HG03135 (cell line): ENCODE results near the gene SELL.
A peak's percentile ranks its signal among the peaks of the same experiment; 100 is the strongest.
"Not testable (repeated sequence)": the region's sequence is repeated elsewhere in the genome, so short reads cannot be mapped to it uniquely, and the experiment has no call there.

Experiments
- ATAC-seq: cut with Tn5 transposase; IDR thresholded peaks from one replicate; pipeline ENCODE4 v1.9.1; 2021; ENCODE audit warnings: mild to moderate bottlenecking, moderate library complexity; ENCODE audit not compliant: unreplicated experiment

Gene SELL

DNA sequence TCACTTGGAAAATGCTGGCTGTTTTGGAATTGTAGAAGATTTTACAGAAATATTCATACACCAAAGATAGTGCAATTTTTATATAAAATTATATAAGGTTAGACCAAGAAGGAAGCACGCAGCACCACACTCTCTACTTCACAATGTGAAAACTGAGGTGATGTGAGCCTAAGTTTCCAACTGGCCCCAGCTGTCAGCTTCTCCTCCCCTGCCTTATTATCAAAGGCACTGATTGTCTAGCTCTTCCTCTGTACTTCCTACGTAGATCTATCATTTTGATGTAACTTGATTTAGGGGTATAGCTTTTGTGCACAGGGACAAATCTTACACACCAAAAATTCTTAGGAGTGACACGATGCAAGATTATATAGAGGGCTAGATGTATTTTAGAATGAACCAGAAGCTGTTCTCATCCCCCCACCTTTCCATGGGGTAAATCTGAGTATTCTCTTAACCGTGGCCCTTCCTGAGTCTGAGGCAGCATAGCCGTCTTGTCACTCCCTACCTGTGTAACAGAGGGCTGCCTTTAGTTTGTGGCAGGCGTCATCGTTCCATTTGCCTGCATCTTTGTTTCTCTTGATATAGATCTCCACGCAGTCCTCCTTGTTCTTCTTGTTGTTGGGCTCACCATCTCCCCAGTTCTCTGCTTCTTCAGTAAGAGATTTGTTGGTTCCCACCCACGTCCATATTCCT is 3.4 kb downstream of the SELL start:
- ATAC-seq: no peak

DNA sequence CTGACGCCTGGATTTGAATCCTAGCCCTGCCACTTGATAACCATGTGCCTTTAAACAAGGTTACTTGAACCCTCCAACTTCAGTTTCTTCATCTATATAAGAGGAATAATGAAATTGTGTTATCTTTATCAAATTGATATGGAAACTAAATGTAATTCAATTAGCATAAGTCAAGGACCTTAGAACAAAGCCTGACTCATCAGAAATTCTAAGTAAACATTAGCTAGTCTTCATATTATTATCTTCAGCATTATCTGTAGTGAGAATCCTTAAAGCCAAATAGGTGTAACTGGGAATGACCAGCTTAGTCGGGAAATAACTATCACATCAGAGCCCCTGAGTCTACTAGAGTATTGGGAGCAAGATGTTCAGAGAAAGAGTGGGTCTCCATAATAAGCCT is 6.6 kb downstream of the SELL start:
- no peak for ATAC-seq

DNA sequence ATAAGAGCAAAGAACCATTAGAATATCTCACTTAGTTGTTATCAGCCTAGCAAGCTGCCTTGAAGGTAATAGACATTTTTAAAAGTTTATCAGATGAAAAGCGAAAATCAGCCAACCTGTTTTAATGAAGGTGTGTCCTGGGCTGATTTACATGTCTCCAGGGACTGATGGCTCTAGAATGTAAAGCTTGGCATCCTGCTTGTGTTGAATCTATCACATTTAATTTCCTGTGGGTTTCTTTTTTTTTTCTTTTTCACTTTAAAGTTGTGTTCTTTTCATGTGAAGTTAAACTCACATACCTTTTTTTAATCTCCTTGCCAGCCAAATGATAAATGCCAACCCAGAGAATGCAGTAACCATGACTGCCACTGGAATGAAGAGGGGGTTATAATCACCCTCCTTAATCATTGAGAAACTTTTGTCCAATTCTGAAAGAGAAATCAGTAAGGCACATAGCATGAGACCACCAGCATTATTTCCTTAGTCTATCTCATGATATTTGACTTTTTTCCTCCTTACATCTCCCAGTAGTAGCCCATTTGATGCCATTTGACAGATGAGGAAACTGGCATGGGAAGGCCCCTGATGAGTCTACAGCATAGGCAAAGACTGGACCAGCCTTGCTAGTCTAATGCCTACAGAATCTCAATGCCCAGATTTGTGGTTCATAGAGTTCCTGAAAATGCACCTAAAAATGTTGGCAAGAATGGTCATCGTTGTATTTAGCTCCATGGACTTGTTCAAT is 10.0 kb downstream of the SELL start:
- ATAC-seq: no peak

DNA sequence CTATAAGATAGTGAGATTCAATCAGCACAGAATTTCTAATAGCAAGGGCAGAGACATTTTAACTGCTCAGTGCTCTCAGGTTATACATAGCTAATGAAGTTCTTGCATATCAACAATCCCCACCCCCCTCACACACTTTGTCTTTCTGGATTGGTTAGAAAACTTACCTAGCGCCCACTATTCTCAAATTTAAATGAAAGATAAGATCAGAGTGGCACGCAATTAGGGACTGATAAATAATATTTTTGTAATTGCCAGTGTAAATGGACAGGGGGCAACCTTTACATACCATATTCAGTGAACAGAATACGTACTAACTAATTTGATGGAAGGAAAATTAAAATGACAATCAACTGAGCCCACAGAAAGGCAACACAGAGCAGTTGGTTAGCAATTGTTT is 11.7 kb downstream of the SELL start:
- ATAC-seq: no peak

DNA sequence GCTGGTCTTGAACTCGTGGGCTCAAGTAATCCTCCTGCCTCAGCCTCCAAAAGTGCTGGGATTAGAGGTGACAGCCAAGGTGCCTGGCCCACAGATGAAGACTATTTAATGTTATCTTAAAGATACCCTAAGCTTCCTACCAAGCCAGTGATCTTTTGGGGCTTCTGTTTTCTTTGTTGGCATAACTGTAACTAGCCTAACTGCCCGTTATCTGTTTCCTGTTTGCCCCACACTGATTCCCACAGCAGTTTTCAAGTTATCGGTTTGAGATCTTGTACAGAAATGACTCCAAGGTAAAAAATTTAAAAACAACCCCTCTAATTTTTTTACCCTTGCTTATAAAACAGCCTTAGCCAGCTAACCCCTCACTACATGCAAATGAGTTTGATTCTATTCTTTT is 12.4 kb downstream of the SELL start:
- ATAC-seq: no peak

DNA sequence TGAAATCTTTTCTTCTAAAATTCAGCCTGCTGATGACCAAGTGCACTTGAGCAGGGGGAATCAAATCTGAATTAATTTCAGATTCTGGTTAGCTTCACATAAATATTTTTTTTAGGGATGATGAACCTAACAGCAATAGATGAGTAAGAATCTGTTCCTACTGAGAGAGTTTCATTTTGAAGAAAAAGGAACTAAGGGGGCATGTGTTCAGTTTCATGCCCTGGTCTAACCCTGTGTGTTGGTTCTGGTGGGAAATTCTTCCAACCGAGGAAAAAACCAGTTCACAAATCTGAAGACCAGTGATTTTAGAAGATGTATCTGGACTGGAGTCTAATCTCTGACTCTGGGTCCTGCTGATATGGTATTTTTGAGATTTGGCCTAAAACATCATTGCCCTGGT is 13.7 kb downstream of the SELL start:
- no peak for ATAC-seq

DNA sequence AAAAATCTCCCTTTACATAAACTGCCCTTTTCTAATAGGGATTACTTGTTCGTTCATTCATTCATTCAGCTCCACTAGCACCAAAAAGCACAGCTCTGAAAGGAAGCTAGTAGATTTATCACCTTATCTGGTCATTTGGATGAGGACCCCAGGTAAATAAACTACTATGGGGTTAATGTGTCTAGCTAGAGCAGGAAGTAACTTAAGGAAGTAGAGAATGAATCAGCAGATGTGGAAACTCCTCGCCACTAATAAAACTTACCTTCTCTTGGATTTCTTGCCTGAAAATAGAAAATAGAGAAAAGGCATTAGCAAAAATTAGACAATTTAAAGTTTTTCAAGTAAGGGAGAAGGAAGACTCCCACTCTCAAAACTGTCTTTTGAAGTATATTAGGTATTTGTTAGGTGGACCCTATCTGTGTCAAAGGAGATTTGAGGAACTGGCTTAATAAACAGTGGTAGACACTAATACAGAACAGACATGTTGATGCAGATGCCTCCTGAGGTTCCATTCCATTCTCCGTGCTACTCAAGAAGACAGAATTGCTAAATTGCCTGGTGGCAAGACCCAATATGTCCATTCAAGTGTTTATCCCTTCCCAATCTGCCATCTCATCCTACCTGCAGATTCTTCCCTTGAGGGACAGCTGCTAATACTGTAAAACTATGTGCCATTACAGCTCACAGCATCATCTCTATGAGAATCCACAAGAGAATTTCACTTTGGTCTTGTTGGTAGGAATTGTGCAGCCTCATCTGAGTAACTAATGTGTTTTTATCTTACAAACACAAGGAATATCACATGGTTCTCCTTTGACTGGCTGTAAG is 14.9 kb downstream of the SELL start:
- ATAC-seq: peak; percentile 27

DNA sequence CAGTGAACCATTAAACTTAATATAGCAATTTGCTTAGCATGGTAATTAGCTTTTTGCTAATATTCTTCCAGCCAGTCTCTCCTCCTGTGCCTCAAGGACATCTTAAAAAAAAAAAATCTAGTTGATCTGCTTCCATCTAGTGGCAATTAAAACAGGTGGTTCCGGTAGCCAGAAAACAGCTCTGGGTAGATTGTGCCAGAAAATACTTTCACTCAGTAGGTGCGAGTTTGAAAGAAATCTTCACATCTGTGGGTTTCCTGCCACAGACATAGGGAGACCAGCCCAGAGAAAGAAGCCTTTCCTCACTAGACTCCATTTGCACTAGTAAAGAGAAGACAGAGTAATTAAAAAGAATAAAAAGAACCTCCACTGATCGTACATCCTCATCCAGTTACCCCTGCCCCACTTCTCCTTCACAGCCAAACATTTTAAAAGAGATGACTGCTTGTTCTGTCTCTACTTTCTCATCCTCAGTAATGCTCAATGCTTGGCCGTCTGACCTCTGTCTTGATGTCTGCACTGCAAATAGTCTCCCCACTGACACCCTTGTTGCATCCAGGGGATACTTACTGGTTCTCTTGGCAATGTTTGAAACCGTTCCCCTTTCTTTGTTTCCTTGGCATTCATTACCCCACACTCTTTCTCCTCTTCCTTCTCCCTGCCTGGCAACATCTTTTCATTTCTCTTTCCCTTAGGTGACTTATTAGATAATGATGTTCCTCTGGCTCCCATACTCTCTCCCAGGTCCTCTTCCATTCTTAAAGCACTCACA is 16.9 kb downstream of the SELL start:
- ATAC-seq: no peak

DNA sequence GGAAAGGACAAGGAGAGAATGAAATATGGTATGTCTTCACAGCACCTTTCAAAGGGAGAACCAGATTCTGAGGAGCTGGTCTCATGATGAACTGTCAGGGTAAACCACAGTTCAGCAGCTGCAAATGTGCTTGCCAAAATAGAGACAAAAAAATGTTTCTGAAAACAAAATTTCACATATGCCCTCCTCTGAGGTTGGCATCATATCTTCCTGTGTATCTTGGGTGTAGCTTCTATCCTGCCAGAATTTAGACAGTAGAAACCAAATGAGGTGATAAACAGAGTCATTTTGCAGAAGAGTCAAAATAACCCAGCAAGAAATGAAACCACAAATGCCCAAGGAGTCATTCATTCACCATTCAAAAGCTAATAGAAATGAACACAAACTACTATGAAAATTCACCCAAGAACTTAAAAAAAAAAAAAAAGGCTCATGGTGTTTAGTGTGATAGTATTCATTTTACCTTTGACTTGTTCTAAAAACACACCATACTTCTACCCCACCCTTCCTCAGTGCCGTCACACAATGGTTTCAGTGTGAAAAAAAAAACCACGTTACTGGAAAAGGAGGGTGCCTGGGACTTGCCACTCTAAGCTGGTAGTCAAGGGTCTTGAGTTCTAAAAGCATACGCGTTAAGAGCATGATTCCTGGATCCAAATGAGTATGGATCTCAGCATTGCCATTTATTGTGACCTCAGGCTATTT is 18.5 kb downstream of the SELL start:
- ATAC-seq: no peak

DNA sequence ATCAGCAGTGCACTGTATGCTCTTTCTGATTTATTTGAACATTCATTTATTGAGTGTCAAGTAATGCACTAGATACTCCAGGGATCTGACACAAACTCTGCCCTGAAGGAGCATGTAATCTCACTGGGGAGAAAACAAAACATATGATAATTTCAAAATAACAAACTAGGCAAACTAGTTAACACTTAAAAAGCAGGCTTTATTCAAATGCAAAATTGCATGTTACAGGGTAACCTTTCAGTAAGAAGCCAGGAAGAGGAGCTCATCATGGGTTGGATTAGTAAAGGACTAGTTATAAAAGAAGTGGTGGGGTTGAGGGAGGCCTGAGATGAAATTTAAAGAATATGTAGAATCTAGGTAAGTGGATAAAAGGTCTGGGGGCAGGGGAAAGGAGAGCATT is 20.9 kb downstream of the SELL start:
- no peak for ATAC-seq

DNA sequence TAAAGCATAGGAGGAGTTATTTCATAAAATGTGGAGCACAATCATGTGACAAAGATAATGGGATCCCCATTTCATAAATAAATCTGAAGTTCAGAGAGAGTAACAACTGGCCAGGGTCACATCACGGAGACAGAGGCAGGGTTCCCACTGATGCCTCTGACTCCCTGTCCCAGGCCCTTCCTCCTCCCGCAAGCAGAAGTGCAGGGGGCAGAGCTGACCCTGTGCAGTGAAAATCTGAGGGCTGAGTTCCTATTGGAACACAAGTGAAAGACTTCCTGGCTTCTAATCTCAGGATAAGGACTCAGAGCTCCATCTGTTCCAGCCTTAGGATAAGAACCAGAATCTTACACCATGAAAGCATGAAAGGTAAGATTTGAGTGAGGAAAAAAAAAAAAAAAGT is 22.0 kb downstream of the SELL start:
- ATAC-seq: no peak

DNA sequence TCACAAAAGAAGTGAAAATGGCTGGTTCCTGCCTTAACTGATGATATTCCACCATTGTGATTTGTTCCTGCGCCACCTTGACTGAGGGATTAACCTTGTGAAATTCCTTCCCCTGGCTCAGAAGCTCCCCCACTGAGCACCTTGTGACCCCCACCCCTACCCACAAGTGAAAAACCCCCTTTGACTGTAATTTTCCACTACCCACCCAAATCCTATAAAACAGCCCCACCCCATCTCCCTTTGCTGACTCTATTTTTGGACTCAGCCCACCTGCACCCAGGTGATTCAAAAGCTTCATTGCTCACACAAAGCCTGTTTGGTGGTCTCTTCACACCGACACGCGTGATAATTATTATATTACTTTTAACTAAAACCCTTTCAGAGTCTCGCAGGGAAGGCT is 23.0 kb downstream of the SELL start:
- not testable (repeated sequence) for ATAC-seq

DNA sequence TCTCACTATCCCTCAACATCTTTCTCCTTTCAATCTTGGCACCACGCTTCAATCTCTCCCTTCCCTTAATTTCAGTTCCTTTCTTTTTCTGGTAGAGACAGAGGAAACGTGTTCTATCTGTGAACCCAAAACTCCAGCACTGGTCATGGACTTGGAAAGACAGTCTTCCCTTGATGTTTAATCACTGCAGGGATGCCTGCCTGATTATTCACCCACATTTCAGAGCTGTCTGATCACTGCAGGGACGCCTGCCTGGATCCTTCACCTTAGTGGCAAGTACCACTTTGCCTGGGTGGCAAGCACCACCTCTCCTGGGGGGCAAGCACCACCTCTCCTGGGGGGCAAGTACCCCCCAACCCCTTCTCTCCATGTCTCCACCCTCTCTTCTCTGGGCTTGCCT is 27.8 kb downstream of the SELL start:
- ATAC-seq: no peak

DNA sequence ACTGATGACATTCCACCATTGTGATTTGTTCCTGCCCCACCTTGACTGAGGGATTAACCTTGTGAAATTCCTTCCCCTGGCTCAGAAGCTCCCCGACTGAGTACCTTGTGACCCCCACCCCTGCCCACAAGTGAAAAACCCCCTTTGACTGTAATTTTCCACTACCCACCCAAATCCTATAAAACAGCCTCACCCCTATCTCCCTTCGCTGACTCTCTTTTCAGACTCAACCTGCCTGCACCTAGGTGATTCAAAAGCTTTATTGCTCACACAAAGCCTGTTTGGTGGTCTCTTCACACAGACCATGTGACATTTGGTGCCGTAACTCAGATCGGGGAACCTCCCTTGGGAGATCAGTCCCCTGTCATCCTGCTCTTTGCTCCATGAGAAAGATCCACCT is 28.3 kb downstream of the SELL start:
- not testable (repeated sequence) for ATAC-seq

DNA sequence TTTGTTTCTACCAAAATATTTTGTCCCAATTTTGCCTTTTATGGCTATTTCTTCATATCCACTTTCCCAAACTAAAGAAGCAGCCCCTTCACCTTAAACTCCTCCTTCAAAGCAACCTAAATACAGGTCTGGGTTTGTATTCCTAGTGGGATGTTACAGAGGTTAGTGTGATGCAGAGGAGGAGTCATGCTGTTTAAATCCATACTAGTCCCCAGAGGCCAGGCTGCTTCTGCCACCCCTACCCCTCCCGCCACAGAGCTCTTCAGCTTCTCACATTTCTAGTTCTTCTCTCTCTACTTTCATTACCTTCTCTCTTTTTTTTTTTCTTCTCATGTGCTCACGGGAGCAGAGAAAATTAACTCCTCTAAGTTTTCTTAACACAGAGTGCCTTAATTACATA is 29.3 kb downstream of the SELL start:
- no peak for ATAC-seq

DNA sequence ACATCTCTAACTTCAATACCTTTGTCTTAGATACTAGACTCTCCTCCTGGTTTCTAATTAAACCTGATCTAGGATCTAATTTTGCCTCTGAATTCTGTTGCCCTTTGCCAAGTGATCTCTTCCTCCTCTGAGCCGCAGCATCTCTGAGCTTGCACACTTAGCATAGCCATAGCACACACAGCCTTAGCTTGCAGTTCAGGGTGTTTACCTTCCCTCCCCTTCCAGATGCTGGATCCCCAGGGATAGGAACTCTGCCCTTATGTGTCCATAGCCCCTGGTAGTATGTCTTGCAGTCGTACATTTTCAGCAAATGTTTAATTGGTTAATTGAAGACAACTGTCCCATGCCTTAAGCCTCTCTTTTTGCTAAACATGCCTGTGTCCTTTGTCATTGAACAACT is 30.3 kb downstream of the SELL start:
- peak; percentile 36 for ATAC-seq

DNA sequence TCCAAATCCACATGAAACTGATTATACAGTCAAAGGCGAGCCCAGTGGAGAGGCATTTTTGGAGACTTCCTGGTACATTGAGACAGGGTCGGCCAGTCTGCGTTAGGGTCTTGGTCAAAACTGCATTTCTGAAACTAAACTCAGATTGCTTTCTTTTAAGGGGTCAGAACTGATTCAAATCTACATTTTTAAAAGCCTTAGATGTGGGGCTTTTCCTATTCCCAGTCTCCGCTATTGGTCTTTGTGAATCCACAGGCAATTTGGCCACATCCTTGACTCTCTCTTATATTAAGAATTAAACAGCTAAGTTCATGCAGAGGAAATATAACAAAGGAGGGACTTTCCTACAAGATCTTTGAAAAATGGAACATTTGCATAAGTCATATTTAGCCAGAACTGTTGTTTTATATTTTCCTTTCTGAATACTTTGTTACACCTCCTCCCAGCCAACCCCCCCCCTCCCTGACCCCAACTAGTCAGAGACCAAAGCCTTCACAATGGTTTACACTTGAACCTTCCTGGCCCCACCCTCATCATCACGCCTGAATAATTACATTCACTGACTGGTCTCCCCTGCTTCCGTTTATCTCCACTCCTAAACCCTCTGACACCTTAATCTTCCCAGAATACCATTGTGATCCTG is 30.9 kb downstream of the SELL start:
- ATAC-seq: peak; percentile 58

DNA sequence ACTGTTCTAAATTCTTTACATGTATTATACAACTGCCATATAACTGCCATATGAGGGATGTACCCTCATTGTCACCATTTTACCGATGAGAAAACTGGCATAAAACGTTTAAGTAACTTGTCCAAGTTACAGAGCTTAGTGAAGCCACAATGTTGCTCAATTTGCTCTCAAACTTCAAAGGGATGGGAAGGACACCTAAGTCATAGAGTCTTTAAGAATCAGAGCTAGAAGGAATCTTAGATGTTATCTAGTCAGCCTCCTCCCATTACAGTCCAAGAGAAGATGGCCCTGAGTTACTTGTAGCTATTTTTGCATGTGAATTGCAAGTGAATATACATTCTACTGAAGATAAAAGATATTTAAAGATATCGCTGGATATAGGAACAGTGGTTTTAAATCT is 31.7 kb downstream of the SELL start:
- no peak for ATAC-seq

DNA sequence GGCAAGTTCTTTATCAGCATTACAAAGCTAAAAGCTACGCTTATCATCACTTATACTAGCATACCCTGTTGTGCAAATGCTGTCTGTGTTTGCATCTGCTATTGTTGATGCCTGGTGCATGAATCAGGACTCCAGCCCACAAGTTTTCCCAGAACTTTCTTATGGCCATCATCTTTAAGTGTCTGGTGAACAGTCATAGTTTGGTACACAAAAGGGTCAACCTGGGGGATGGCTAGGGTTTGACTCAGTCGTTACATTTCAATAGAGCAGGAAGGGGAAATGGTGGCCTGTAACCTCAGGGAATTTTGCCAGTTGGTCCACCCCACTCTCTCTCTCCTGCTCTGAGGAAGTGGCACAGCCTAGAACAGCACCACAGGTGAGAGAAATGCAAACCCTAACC is 35.4 kb downstream of the SELL start:
- ATAC-seq: no peak

DNA sequence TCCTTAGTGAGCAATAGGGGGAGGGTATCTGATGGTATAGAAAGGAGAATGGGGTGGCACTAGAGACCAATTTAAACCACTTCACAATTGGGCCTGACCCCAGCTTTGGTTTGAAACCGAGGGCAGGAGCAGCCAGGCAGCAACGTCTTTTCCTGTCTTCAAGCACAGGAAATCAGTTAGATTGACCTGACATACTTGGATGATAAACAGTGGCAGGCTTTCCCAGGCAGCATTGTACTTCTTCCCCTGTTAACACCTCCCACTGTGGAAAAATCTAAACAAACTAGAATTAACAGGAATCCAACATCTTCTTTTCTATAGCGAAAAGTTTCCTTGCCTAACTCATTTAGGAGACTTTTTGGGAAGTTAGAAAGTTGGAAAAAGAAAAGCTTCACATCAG is 40.6 kb downstream of the SELL start:
- ATAC-seq: no peak
